Measurements from ENCODE around the gene RNPS1.

RNPS1 gene

GRCh38 chr16:2282866-2283555 is 15.1 kb upstream of the RNPS1 start:
- DNase-seq (ENCODE audit: low spot score) (no peak), ATAC-seq (ENCODE audit: low read depth) (no peak)
- H3K36me3 ChIP-seq (ENCODE audit: low read depth) = no peaks in the 10 kb centered on the region
- TF ChIP-seq CTCF (IDR thresholded peaks at IDR 0.05; ENCODE audit: poor library complexity, severe bottlenecking) = no peak
- no peaks in the 10 kb centered on the region for H3K9me3 ChIP-seq (ENCODE audit: severe bottlenecking)
- no peak overlapping the region for H3K4me3 ChIP-seq (ENCODE audit: severe bottlenecking)
- H3K27ac ChIP-seq (ENCODE audit: poor library complexity, severe bottlenecking) = no peak overlapping the region
- no peaks in the 10 kb centered on the region for H3K4me1 ChIP-seq (ENCODE audit: insufficient read depth, poor library complexity, severe bottlenecking)
- H3K27me3 ChIP-seq (ENCODE audit: insufficient read depth, poor library complexity, severe bottlenecking) = no peaks in the 10 kb centered on the region

- H3K36me3 ChIP-seq (ENCODE audit: low read depth) = no peaks in the 10 kb centered on the region
These were observed 14.3 kb upstream of the RNPS1 start for GRCh38 chr16:2282262-2282661.

GRCh38 chr16:2280981-2281542 is 13.1 kb upstream of the RNPS1 start:
- no peaks in the 10 kb centered on the region for H3K27me3 ChIP-seq (ENCODE audit: insufficient read depth, poor library complexity, severe bottlenecking)
- no peak overlapping the region for H3K4me3 ChIP-seq (ENCODE audit: severe bottlenecking)
- ATAC-seq (ENCODE audit: low read depth) = no peak
- no peaks in the 10 kb centered on the region for H3K9me3 ChIP-seq (ENCODE audit: severe bottlenecking)
- no peaks in the 10 kb centered on the region for H3K36me3 ChIP-seq (ENCODE audit: low read depth)
- no peak for DNase-seq (ENCODE audit: low spot score)
- no peak overlapping the region for H3K27ac ChIP-seq (ENCODE audit: poor library complexity, severe bottlenecking)
- no peak for TF ChIP-seq CTCF (IDR thresholded peaks at IDR 0.05; ENCODE audit: poor library complexity, severe bottlenecking)
- H3K4me1 ChIP-seq (ENCODE audit: insufficient read depth, poor library complexity, severe bottlenecking) = no peaks in the 10 kb centered on the region

More at GRCh38 chr16:2282262-2282661, 14.3 kb upstream of the RNPS1 start:
- no peaks in the 10 kb centered on the region for H3K9me3 ChIP-seq (ENCODE audit: severe bottlenecking)
- TF ChIP-seq CTCF (IDR thresholded peaks at IDR 0.05; ENCODE audit: poor library complexity, severe bottlenecking) = no peak
- ATAC-seq (ENCODE audit: low read depth) (no peak), DNase-seq (ENCODE audit: low spot score) (no peak)
- no peak overlapping the region for H3K27ac ChIP-seq (ENCODE audit: poor library complexity, severe bottlenecking)
- H3K27me3 ChIP-seq (ENCODE audit: insufficient read depth, poor library complexity, severe bottlenecking) = no peaks in the 10 kb centered on the region
- no peaks in the 10 kb centered on the region for H3K4me1 ChIP-seq (ENCODE audit: insufficient read depth, poor library complexity, severe bottlenecking)
- H3K4me3 ChIP-seq (ENCODE audit: severe bottlenecking) = no peak overlapping the region

- ATAC-seq (ENCODE audit: low read depth) (no peak), DNase-seq (ENCODE audit: low spot score) (no peak)
- no peaks in the 10 kb centered on the region for H3K36me3 ChIP-seq (ENCODE audit: low read depth)
- H3K9me3 ChIP-seq (ENCODE audit: severe bottlenecking) = no peaks in the 10 kb centered on the region
- H3K27ac ChIP-seq (ENCODE audit: poor library complexity, severe bottlenecking) = no peak overlapping the region
- H3K4me3 ChIP-seq (ENCODE audit: severe bottlenecking) = no peak overlapping the region
- no peaks in the 10 kb centered on the region for H3K27me3 ChIP-seq (ENCODE audit: insufficient read depth, poor library complexity, severe bottlenecking)
- no peaks in the 10 kb centered on the region for H3K4me1 ChIP-seq (ENCODE audit: insufficient read depth, poor library complexity, severe bottlenecking)
- no peak for TF ChIP-seq CTCF (IDR thresholded peaks at IDR 0.05; ENCODE audit: poor library complexity, severe bottlenecking)
These were observed 12.5 kb upstream of the RNPS1 start for GRCh38 chr16:2280461-2280860.

All from RWPE2 (cell line).